Neural progenitor cell (in vitro differentiated cells): ENCODE data around the gene CAPG. TPM values are rescaled to one million over a fixed set of nuclear protein-coding genes. Genes with fewer than 3 reads are reported as not detected.

ENCODE experiments used
- DNase-seq: peaks from one replicate; pipeline ENCODE4 v3.0.0-alpha.2; 2016; ENCODE audit warnings: low spot score
- H2AFZ ChIP-seq: fragments of 200-600 bp; sonication (generic); replicated peaks from 2 replicates; pipeline ENCODE4 v1.6.1; 2016; ENCODE audit warnings: antibody characterized with exemption
- H3F3A ChIP-seq: fragments of 200-600 bp; sonication (generic); 2 replicates; pipeline ENCODE4 v1.6.1; 2016; ENCODE audit warnings: antibody characterized with exemption, low read depth
- H3K27ac ChIP-seq: fragments of 200-600 bp; sonication (generic); 2 replicates; pipeline ENCODE4 v1.5.1; 2016; ENCODE audit warnings: mild to moderate bottlenecking
- H3K27me3 ChIP-seq: fragments of 200-600 bp; sonication (generic); 2 replicates; pipeline ENCODE4 v1.6.1; 2016; ENCODE audit warnings: mild to moderate bottlenecking, moderate library complexity
- H3K36me3 ChIP-seq: fragments of 200-600 bp; sonication (generic); 2 replicates; pipeline ENCODE4 v1.5.1; 2016
- H3K4me1 ChIP-seq: fragments of 200-600 bp; sonication (generic); 2 replicates; pipeline ENCODE4 v1.6.1; 2016; ENCODE audit warnings: mixed run types
- H3K4me2 ChIP-seq: fragments of 200-600 bp; sonication (generic); 2 replicates; pipeline ENCODE4 v1.6.1; 2016
- H3K4me3 ChIP-seq: fragments of 200-600 bp; sonication (generic); 2 replicates; pipeline ENCODE4 v1.5.1; 2016
- H3K79me2 ChIP-seq: fragments of 200-600 bp; sonication (generic); 2 replicates; pipeline ENCODE4 v1.6.1; 2016; ENCODE audit warnings: low read depth
- H3K9ac ChIP-seq: fragments of 200-600 bp; sonication (generic); 2 replicates; pipeline ENCODE4 v1.6.1; 2016
- H3K9me3 ChIP-seq: fragments of 200-600 bp; sonication (generic); 2 replicates; pipeline ENCODE4 v1.5.1; 2016; ENCODE audit warnings: low read depth
- H4K20me1 ChIP-seq: fragments of 200-600 bp; sonication (generic); 2 replicates; pipeline ENCODE4 v1.6.1; 2016; ENCODE audit warnings: low read depth
- H3K27ac Mint-ChIP-seq: 3 replicates; pipeline ENCODE4 v1.8.0; 2021; ENCODE audit warnings: mixed read lengths
- H3K27me3 Mint-ChIP-seq: 2 replicates; pipeline ENCODE4 v1.8.0; 2022; ENCODE audit warnings: low read depth, mild to moderate bottlenecking, inconsistent platforms, moderate library complexity, mixed read lengths; ENCODE audit not compliant: insufficient read depth
- H3K36me3 Mint-ChIP-seq: 3 replicates; pipeline ENCODE4 v1.8.0; 2021; ENCODE audit warnings: mixed read lengths
- H3K4me1 Mint-ChIP-seq: 3 replicates; pipeline ENCODE4 v1.8.0; 2021; ENCODE audit warnings: mixed read lengths
- H3K4me3 Mint-ChIP-seq: 3 replicates; pipeline ENCODE4 v1.8.0; 2021; ENCODE audit warnings: mild to moderate bottlenecking, moderate library complexity, mixed read lengths
- H3K9me3 Mint-ChIP-seq: 3 replicates; pipeline ENCODE4 v1.8.0; 2020; ENCODE audit warnings: mixed read lengths
- CTCF ChIP-seq: fragments of 200-600 bp; sonication (generic); IDR thresholded peaks from 2 replicates; pipeline ENCODE4 v1.5.1; 2017; ENCODE audit warnings: antibody characterized with exemption, mild to moderate bottlenecking
- EZH2 ChIP-seq: fragments of 200-600 bp; sonication (generic); IDR thresholded peaks from 2 replicates; pipeline ENCODE4 v1.6.1; 2017; ENCODE audit warnings: antibody characterized with exemption, mild to moderate bottlenecking, moderate library complexity
- EZH2phosphoT487 ChIP-seq: fragments of 200-600 bp; sonication (generic); IDR thresholded peaks from 2 replicates; pipeline ENCODE4 v1.6.1; 2017; ENCODE audit warnings: antibody characterized with exemption
- total RNA-seq: library from RNA; depleted of rRNA; stranded (reverse); fragments of >200 nt; gene quantifications from 2 replicates; pipeline ENCODE4 v1.2.3, GENCODE V29; 2015; ENCODE audit warnings: low replicate concordance

The CAPG gene
- total RNA-seq, 1 donor from 2014 or later, result 23.9 TPM

GRCh38 chr2:85394261-85394681 is 15.9 kb downstream of the CAPG start:
- Mint-ChIP-seq H3K27me3 (peaks cover 7% of the 10 kb centered on the region), H3K4me3 (no peak overlapping the region), H3K36me3 (peaks cover 3% of the 10 kb centered on the region), H3K4me1 (peaks cover 3% of the 10 kb centered on the region), H3K27ac (no peak overlapping the region), H3K9me3 (no peaks in the 10 kb centered on the region)
- Histone ChIP-seq H3K79me2 (no peaks in the 10 kb centered on the region), H3K9me3 (no peaks in the 10 kb centered on the region), H3K36me3 (no peaks in the 10 kb centered on the region), H3K9ac (no peak overlapping the region), H3K4me2 (no peak overlapping the region), H4K20me1 (no peaks in the 10 kb centered on the region), H3K4me1 (peaks cover under 1% of the 10 kb centered on the region), H3K27me3 (no peaks in the 10 kb centered on the region), H3K4me3 (no peak overlapping the region), H3K27ac (no peak overlapping the region), H2AFZ (no peak overlapping the region), H3F3A (peaks cover under 1% of the 10 kb centered on the region)
- no peak for DNase-seq
- TF ChIP-seq EZH2, result no peak
- TF ChIP-seq CTCF, result no peak
- TF ChIP-seq EZH2phosphoT487, result no peak

DNA sequence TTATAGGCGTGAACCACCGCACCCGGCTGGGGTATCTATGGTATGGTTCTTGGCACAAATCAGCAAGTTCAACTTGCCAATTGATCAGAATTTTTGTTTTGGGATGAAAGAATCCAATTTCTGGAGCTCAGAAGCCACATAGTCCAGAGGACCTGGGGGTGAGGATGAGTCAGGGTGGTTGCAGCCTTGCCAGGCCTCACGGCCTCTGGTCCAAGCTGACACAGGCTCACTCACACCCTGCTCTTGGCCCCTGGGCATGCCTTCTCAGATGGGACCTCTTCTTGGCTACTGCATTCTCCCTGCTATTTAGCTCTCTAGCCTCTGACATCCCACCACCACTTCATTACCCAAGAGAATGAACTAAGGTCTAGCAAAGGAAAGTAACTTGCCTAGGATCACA is 16.3 kb downstream of the CAPG start:
- no peak overlapping the region for H2AFZ ChIP-seq
- H3K36me3 ChIP-seq, result no peaks in the 10 kb centered on the region
- peaks cover 4% of the 10 kb centered on the region for H3K27me3 Mint-ChIP-seq
- TF ChIP-seq EZH2phosphoT487, result no peak
- no peak for TF ChIP-seq CTCF
- no peak for TF ChIP-seq EZH2
- no peak overlapping the region for H3K9ac ChIP-seq
- peaks cover 5% of the 10 kb centered on the region for H3F3A ChIP-seq
- no peaks in the 10 kb centered on the region for H3K27me3 ChIP-seq
- peaks cover 5% of the 10 kb centered on the region for H3K4me1 ChIP-seq
- H3K27ac Mint-ChIP-seq, result no peak overlapping the region
- peaks cover 6% of the 10 kb centered on the region for H3K36me3 Mint-ChIP-seq
- H3K27ac ChIP-seq, result no peak overlapping the region
- H3K4me2 ChIP-seq, result no peak overlapping the region
- no peak overlapping the region for H3K4me3 Mint-ChIP-seq
- no peak overlapping the region for H3K4me3 ChIP-seq
- H3K4me1 Mint-ChIP-seq, result peaks cover 7% of the 10 kb centered on the region
- H3K79me2 ChIP-seq, result no peaks in the 10 kb centered on the region
- H4K20me1 ChIP-seq, result no peaks in the 10 kb centered on the region
- H3K9me3 Mint-ChIP-seq, result no peaks in the 10 kb centered on the region
- no peak for DNase-seq
- H3K9me3 ChIP-seq, result no peaks in the 10 kb centered on the region

GRCh38 chr2:85390941-85391669 is 19.1 kb downstream of the CAPG start:
- Histone ChIP-seq H3F3A (peaks cover 10% of the 10 kb centered on the region), H2AFZ (no peak overlapping the region), H4K20me1 (no peaks in the 10 kb centered on the region), H3K9me3 (no peaks in the 10 kb centered on the region), H3K27ac (no peak overlapping the region), H3K4me1 (peaks cover 12% of the 10 kb centered on the region), H3K9ac (no peak overlapping the region), H3K79me2 (no peaks in the 10 kb centered on the region), H3K36me3 (no peaks in the 10 kb centered on the region), H3K27me3 (no peaks in the 10 kb centered on the region), H3K4me3 (no peak overlapping the region), H3K4me2 (no peak overlapping the region)
- H3K27me3 Mint-ChIP-seq, result peaks cover 2% of the 10 kb centered on the region
- H3K27ac Mint-ChIP-seq, result no peak overlapping the region
- H3K36me3 Mint-ChIP-seq, result peaks cover 13% of the 10 kb centered on the region
- peaks cover 14% of the 10 kb centered on the region for H3K4me1 Mint-ChIP-seq
- TF ChIP-seq EZH2 (no peak), CTCF (peak; percentile 68)
- peak; percentile 70 for DNase-seq
- H3K9me3 Mint-ChIP-seq, result no peaks in the 10 kb centered on the region
- H3K4me3 Mint-ChIP-seq, result no peak overlapping the region
